ENCODE data around the gene CCDC127.
"Not testable (repeated sequence)": the region's sequence is repeated elsewhere in the genome, so short reads cannot be mapped to it uniquely, and the experiment has no call there.

The CCDC127 gene

GRCh38 chr5:252546-252945 lies 34.6 kb upstream of the CCDC127 start:
- peaks cover 30% of the 10 kb centered on the region for H3K36me3 ChIP-seq
- H3K27me3 ChIP-seq (ENCODE audit: insufficient read depth, low read depth, severe bottlenecking): no peaks in the 10 kb centered on the region
- no peak overlapping the region for H3K27ac ChIP-seq
- TF ChIP-seq, protein P1, sequence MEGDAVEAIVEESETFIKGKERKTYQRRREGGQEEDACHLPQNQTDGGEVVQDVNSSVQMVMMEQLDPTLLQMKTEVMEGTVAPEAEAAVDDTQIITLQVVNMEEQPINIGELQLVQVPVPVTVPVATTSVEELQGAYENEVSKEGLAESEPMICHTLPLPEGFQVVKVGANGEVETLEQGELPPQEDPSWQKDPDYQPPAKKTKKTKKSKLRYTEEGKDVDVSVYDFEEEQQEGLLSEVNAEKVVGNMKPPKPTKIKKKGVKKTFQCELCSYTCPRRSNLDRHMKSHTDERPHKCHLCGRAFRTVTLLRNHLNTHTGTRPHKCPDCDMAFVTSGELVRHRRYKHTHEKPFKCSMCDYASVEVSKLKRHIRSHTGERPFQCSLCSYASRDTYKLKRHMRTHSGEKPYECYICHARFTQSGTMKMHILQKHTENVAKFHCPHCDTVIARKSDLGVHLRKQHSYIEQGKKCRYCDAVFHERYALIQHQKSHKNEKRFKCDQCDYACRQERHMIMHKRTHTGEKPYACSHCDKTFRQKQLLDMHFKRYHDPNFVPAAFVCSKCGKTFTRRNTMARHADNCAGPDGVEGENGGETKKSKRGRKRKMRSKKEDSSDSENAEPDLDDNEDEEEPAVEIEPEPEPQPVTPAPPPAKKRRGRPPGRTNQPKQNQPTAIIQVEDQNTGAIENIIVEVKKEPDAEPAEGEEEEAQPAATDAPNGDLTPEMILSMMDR (IDR thresholded peaks at IDR 0.05; ENCODE audit: low read depth, low read length): no peak
- no peak for DNase-seq
- H3K9me3 ChIP-seq (ENCODE audit: severe bottlenecking): no peaks in the 10 kb centered on the region
- no peak overlapping the region for H3K4me3 ChIP-seq (ENCODE audit: low read depth, low read length)

GRCh38 chr5:251975-252374 lies 34.0 kb upstream of the CCDC127 start:
- not testable (repeated sequence) for H3K27ac ChIP-seq; H3K9me3 ChIP-seq (ENCODE audit: severe bottlenecking); H3K4me3 ChIP-seq (ENCODE audit: low read depth, low read length); DNase-seq; H3K27me3 ChIP-seq (ENCODE audit: insufficient read depth, low read depth, severe bottlenecking)
- H3K36me3 ChIP-seq: peaks cover 27% of the 10 kb centered on the region

- H3K36me3 ChIP-seq: peaks cover 25% of the 10 kb centered on the region
- not testable (repeated sequence) for H3K27me3 ChIP-seq (ENCODE audit: insufficient read depth, low read depth, severe bottlenecking); H3K27ac ChIP-seq; DNase-seq; H3K9me3 ChIP-seq (ENCODE audit: severe bottlenecking); H3K4me3 ChIP-seq (ENCODE audit: low read depth, low read length)
Measured at GRCh38 chr5:251538-251937, 33.6 kb upstream of the CCDC127 start.

GRCh38 chr5:251016-251415 lies 33.1 kb upstream of the CCDC127 start:
- not testable (repeated sequence) for H3K4me3 ChIP-seq (ENCODE audit: low read depth, low read length); H3K27me3 ChIP-seq (ENCODE audit: insufficient read depth, low read depth, severe bottlenecking); H3K9me3 ChIP-seq (ENCODE audit: severe bottlenecking); DNase-seq; H3K27ac ChIP-seq
- peaks cover 25% of the 10 kb centered on the region for H3K36me3 ChIP-seq

GRCh38 chr5:250396-250795 lies 32.4 kb upstream of the CCDC127 start:
- H3K27ac ChIP-seq; H3K9me3 ChIP-seq (ENCODE audit: severe bottlenecking); H3K4me3 ChIP-seq (ENCODE audit: low read depth, low read length); DNase-seq; H3K27me3 ChIP-seq (ENCODE audit: insufficient read depth, low read depth, severe bottlenecking): not testable (repeated sequence)
- H3K36me3 ChIP-seq: peaks cover 25% of the 10 kb centered on the region

GRCh38 chr5:245717-246116 lies 27.8 kb upstream of the CCDC127 start:
- not testable (repeated sequence) for H3K27me3 ChIP-seq (ENCODE audit: insufficient read depth, low read depth, severe bottlenecking); DNase-seq; H3K4me3 ChIP-seq (ENCODE audit: low read depth, low read length); H3K9me3 ChIP-seq (ENCODE audit: severe bottlenecking); H3K27ac ChIP-seq
- peaks cover 40% of the 10 kb centered on the region for H3K36me3 ChIP-seq

DNA sequence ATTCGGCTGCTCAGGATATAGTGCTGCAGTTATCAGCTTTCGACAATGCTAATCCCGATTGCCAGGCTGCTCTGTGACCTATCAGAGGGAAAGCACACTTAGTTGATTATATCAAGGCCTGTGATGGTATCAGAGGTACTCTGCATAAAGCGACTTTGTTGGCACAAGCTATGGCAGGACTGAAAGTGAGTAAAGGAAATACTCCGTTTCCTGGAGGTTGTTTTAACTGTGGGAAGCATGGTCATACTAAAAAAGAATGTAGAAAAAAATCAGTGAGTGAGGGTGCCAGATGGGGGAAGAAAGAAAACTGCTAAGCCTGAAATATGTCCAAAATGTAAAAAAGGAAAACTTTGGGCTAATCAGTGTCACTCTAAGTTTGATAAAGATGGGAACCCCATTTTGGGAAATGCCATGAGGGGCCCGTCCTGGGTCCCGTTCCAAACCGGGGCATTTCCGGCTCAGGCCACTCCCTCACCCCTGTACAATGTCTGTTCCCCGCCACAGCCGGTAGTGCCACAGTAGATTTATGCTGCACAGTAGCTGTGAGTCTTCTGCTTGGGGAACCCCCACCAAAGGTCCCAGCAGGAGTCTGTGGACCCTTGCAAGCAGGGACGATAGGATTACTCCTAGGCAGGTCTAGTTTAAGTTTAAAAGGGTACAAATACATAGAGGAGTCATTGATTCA lies 25.9 kb upstream of the CCDC127 start:
- H3K4me3 ChIP-seq (ENCODE audit: low read depth, low read length); H3K27ac ChIP-seq; H3K9me3 ChIP-seq (ENCODE audit: severe bottlenecking); DNase-seq; H3K27me3 ChIP-seq (ENCODE audit: insufficient read depth, low read depth, severe bottlenecking): not testable (repeated sequence)
- peaks cover 50% of the 10 kb centered on the region for H3K36me3 ChIP-seq

DNA sequence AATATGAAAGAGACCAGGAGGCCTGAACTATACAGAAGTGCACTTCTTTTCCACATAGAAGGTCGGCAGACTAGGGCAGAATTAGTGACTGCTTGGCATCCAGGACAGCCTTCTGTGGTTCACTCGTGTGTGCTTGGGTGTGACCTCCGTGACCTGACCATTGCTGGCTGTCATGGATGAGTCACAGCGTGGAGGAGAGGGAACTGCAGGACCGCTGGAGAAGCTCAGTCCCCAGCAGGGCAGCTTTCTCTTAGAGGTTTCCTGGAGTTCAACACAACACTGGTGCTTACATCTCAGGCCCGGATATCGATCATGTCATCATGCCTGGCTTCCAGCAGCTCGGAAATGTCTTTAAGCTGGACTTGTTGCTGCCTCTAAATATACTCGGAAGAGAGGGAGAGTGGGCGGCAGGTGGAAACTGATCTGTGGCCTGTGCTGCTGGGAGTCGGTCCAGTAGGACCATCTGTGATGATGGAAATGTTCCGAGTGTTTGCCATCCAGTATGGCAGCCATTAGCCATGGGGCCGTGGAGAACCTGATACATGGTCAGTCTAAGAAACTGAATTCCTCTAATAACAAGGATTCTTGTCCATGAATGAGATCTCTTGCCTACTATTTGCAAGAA lies 23.2 kb upstream of the CCDC127 start:
- not testable (repeated sequence) for H3K27ac ChIP-seq; DNase-seq; H3K27me3 ChIP-seq (ENCODE audit: insufficient read depth, low read depth, severe bottlenecking); H3K9me3 ChIP-seq (ENCODE audit: severe bottlenecking); H3K4me3 ChIP-seq (ENCODE audit: low read depth, low read length)
- peaks cover 54% of the 10 kb centered on the region for H3K36me3 ChIP-seq

GRCh38 chr5:240550-240949 lies 22.6 kb upstream of the CCDC127 start:
- H3K27me3 ChIP-seq (ENCODE audit: insufficient read depth, low read depth, severe bottlenecking); H3K9me3 ChIP-seq (ENCODE audit: severe bottlenecking); H3K27ac ChIP-seq; DNase-seq; H3K4me3 ChIP-seq (ENCODE audit: low read depth, low read length): not testable (repeated sequence)
- H3K36me3 ChIP-seq: peaks cover 57% of the 10 kb centered on the region

GRCh38 chr5:237931-238330 lies 20.0 kb upstream of the CCDC127 start:
- H3K9me3 ChIP-seq (ENCODE audit: severe bottlenecking); H3K27ac ChIP-seq; H3K4me3 ChIP-seq (ENCODE audit: low read depth, low read length); H3K27me3 ChIP-seq (ENCODE audit: insufficient read depth, low read depth, severe bottlenecking); DNase-seq: not testable (repeated sequence)
- peaks cover 69% of the 10 kb centered on the region for H3K36me3 ChIP-seq

DNA sequence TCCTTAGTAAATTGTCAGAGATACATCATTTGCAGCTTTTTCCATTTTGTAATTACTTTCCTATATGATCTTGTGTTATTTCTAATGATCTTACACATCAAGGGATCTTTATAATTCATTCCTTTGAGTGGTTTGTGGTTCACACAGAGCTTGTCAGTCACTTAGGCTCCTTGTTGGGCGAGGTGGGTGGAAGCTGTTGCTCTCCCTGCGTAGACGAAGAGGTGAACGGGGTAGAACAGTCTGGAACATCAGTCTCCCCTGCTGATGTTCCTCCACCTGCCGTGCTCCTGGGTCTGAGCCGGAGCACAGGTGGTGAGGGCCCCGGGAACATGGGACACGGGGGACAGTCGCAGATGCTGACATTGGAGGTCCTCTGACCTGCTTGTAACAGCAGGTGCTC lies 17.6 kb upstream of the CCDC127 start:
- not testable (repeated sequence) for H3K27ac ChIP-seq; H3K9me3 ChIP-seq (ENCODE audit: severe bottlenecking); H3K27me3 ChIP-seq (ENCODE audit: insufficient read depth, low read depth, severe bottlenecking); H3K4me3 ChIP-seq (ENCODE audit: low read depth, low read length); DNase-seq
- H3K36me3 ChIP-seq: peaks cover 53% of the 10 kb centered on the region
